ENCODE measurements around the gene NCOA1.

Gene NCOA1

DNA sequence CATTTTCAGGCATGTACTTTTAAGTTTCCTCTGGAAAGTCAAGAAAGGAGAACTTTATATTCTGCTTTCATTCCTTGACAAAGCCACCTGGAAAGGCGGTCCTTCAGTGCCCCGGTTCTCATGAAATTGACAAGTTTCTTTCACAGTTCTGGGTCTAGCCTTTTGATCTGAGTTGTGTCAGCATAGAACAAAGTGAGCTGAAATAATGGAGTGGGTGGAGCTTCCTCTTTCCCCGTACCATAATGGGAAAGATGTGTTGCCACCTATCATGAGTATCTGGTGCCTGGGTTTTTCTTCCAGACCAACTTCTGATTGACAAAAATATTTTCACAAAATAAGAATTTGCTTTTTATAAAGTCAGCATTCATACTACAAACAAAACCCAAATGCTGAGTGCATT, 252.9 kb downstream of the NCOA1 start:
- DNase-seq (ENCODE audit: low read depth), result no peak

DNA sequence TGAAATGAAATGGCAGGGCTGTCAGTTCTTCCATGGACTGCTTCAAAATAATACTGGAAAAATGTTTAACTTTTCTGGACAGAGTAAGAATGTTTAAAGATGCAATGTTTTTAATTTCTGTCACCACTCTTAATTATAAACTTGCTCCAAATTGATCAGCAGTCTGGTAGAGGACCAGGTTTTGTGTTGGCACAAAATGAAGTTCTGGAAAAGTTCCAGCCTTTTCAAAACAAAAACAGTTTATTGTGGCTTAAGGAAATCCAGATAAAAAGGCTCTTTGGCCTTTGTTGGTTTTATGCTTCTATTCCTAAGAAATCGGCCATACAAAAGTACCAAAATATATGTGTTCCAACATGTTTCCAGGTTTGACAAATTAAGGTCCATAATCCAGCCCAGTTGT, 253.3 kb downstream of the NCOA1 start:
- no peak for DNase-seq (ENCODE audit: low read depth)

DNA sequence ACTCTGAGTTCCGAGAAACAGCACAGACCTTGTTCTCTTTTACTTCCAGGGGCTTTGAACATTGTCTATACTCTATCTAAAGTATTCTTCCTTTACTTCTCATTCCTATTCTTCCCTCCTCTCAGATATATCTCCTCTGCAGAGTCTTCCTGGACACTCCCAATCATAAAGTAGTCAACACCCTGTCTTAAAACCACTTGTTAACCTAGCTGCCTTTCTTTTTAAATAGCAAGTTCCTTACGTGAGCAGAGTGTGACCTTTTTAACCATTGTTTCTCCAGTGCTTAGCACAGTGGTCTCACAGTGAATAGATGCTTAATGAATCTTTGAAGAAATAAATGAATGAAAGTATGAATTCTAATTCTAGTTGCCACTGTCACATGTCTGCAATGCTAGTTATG, 254.8 kb downstream of the NCOA1 start:
- no peak for DNase-seq (ENCODE audit: low read depth)

DNA sequence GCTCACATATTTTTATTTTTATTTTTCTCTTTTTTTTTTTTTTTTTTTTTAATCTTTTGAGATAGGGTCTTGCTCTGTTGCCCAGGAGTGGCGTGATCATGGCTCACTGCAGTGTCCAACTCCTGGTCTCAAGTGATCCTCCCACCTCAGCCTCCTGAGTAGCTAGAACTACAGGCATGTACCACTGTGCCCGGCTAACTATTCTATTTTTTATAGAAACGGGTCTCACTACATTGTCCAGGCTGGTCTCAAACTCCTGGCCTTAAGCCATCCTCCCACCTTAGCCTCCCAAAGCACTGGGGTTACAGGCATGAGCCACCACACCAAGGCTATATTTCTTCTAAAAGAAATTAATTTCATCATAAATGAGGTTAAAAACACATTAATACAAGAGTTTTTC, 256.2 kb downstream of the NCOA1 start:
- DNase-seq (ENCODE audit: low read depth), result no peak

DNA sequence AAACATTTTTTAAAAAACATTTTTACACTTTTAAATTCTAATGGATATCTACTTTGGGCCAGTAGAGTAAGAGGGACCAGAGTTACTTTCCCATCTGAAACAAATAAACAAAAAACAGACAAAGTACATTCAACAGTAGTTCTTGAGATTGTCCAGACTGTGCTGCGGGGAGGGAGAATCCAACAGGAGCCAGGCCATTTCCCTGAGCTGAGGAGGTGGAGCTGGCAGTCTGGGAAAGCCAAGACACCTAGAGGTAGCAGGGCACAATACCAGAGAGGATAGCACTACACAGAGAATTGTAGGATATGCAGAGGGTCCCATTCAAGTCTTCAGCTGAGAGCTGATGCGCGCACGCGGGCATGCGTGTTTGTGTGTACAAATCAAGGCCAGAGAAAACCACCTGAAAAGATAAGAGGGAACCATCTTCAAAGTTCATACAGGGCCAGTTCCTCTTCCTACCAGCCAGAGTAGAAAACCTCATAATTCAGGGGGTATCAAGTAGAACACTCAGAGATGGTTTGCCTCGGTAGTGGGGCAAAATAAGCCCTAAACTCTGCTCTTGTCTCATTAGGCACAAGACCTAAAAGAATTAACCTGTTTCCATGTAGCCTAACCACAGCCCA, 258.1 kb downstream of the NCOA1 start:
- no peak for DNase-seq (ENCODE audit: low read depth)

DNA sequence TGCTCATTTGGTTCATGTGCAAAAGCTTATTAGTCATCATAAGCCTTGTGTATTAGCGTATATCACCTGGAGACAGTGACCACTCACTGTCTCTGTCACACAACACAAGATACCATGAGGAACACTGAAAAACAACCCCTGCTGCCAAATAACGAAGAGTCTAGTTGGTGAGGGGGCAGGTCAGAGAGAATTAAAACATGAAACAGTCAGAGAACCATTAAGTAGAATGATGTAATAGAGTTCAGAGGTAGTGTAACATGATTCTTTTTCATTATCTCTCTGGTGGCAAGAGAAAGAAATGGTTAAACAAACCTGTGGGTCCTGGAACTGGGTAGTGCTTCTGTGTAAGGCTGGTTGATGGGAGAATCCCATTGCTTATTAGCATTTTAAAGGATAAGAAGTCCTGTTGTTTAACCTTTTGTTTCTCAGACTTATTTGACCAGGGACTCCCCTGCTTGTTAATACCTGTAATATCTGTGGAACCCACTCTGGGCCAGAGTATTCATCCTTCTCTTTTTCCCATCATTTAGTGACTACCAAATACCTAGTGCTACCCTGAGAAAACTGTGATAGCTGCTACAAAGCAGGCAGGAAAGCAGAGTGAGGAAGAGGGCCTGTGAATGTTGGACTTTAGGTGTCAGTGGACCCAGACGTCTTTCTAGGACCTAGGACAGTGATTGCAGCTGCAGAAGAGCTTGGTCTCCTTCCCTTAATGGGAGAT, 264.1 kb downstream of the NCOA1 start:
- DNase-seq (ENCODE audit: low read depth), result no peak

DNA sequence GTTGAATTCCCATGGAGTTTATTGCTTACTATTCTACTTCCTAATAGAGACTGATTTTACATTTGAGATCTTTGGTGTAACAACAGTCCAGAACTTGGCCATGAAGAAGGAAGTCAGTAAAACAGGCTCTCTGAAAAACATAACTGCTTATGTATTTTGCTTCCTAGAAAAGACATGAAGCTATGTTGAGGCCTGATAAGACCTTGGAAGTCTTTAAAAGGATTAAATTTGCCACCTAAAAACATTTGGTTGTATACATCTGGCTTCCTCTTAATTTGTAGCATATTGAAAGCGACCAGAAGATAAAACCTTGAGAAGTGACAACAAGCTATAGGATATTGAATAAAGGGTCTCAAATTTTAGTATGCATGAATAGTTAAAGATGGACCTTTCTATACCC, 265.7 kb downstream of the NCOA1 start:
- DNase-seq (ENCODE audit: low read depth), result no peak

DNA sequence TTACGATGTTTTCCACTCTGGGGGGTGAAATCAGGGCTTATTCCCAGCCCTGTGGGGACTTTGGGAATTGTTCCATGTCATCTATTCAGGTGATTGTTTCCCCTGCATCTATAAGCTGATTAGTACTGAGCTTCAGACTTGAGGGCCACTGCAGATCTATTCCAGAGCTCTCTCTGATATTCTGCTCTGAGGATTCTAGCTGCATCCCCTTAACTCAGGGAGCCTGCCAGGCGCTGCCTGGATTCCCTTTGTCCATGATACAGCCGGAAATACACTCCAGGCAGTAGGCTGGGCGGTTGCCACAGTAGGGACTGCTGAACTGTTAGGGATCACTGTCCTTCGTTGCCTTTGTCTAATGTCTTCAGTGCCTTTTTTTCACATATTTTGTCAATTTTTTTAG, 270.8 kb downstream of the NCOA1 start:
- no peak for DNase-seq (ENCODE audit: low read depth)

DNA sequence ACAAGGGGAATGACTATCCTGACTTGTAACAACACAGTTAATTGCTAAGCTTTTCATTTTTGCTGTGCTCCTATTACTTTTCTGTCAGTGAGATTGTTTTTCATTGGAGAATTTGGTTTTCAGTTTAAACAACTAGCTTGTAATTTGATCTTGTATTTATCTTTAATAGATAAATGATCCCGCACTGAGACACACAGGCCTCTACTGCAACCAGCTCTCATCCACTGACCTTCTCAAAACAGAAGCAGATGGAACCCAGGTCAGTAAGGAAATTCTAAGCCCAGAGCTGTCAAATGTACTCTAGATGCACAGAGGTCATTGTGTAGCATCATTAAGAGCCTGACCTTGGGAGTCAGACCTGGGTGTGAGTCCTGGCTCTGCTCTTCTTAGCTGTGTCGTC, 271.5 kb downstream of the NCOA1 start:
- no peak for DNase-seq (ENCODE audit: low read depth)

DNA sequence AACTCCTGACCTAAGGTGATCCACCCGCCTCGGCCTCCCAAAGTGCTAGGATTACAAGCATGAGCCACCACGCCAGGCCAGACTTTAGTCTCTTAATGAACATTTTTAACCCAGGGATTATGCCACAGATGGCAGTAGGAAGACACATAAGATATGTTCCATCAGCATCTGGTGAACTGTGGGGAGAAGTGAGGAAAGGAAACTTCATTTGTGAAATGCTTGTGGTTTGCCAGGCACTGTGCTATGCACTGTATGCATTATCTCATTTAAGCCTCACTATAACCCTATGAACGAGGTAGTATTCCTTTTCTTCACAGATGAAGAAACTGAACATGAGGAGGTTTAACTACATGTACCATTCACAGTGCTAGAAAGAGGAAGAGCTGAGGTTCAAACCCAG, 272.8 kb downstream of the NCOA1 start:
- DNase-seq (ENCODE audit: low read depth), result no peak

DNA sequence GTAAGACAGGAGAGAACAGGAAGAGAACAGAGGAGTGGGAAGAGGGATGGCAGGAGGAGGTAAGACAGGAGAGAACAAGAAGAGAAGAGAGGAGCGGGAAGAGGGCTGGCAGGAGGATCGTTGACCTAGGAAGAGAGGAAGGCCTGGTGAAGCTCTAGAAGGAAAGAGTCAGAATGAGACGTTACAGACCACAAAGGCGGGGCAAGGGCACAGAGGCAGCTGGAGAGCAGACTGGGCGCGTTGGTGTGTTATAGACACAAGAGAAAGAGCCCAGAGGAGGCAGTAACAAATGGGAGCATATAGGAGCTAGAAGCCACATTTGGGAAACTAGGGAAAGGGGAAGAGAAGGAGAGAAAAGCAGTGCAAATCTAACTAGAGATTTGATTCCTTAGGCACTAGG, 275.6 kb downstream of the NCOA1 start:
- DNase-seq (ENCODE audit: low read depth), result no peak

DNA sequence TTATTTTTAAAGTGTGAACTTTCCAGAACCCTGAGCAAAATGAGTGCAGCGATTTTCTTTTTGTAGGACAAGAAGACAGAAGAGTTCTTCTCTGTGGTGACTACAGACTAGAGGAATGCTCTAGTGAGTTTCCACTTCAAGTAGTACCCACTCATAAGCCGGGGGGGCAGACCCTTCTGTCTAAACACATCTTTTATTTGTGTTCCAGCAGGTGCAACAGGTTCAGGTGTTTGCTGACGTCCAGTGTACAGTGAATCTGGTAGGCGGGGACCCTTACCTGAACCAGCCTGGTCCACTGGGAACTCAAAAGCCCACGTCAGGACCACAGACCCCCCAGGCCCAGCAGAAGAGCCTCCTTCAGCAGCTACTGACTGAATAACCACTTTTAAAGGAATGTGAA, 277.0 kb downstream of the NCOA1 start:
- no peak for DNase-seq (ENCODE audit: low read depth)

DNA sequence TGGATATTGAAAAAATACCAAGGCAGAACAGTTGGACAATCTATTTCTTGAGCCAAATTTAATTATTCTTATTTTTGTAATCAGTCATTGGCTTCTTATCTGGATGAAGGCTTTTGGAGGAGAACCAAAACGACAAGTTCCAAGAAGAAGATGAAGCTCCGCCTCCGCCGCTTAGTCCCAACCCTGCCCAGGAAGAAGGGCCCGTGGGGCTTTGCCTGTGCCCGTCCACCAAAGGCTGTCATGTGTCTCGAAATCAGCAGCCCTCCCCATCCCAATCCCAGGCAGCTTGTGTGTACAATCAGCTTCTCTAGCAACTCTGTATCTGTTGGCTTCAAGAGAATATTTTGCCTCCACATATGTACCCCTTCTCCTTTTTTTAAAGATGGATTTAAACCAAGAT, 277.5 kb downstream of the NCOA1 start:
- no peak for DNase-seq (ENCODE audit: low read depth)

DNA sequence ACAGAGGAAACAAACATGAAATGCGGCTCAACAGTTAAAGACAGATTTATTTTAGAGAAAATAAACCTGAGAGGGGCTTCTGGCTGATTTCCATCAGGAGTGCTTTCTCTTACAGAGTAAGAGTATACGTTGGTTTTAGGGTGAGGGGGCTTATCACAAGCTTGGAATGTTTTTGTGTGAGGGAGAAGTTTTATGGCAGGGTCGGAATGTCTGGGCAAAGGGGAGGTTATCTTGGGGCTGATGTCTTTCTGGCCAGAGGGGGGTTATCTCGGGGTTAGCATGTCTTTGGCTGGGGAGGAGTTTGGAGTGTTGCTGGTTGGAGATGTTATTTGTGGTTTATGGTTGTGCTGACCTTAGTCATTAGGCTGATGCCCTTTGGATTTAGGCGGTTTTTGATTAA, 280.0 kb downstream of the NCOA1 start:
- no peak for DNase-seq (ENCODE audit: low read depth)

DNA sequence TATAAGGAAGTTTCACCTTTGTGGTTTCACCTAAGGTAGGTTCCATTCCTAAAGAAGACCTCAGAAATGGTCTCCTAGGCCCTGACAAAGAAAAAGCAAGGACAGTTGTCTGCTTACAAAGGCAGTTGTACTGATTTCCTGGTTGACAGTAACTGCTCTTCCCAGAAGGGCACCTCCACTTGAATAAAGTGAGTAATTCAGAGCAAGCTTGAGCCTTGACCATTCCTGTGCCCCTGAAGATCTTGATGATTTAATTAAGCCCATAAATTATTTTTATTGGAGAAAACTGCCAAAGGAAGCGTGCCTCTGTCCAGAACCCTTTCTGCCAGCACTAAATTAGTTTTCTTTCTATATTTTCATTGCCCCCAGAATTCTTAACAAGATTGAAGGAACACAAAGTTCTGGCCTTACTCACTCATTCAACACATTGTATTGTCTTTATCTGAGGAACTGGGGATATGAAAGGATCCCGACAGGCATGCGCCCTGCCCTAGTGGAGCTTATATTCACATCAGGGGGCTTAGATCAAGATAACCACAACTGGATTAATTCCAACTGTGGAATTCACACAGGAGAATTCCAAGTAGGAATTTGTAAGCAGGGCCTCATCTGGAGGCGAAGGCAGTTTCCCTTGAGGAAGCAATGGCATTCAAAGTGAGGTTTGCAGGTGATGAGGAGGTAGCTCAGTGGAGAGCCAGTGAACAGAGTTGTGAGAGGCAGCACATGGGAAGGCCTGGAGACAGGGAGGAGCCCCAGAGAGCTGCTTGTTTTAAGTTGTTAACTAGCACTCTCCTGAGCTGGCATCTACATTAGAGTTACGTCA, 280.9 kb downstream of the NCOA1 start:
- DNase-seq (ENCODE audit: low read depth), result no peak

DNA sequence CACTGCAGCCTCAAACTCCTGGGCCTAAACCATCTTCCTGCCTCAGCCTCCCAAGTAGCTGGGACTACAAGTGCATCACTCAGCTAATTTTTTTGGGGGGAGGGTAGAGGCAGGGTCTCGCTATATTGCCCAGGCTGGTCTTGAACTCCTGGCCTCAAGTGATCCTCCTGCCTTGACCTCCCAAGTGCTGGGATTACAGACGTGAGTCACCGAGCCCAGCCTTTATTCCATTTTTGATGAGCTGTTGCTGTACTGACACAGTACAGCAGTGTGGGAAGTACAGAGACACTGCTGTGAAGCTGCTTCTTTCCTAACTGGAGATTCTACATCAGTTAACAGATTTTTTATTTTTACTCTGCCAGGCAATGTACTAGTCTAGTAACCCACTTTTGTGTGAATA, 283.3 kb downstream of the NCOA1 start:
- DNase-seq (ENCODE audit: low read depth), result no peak

DNA sequence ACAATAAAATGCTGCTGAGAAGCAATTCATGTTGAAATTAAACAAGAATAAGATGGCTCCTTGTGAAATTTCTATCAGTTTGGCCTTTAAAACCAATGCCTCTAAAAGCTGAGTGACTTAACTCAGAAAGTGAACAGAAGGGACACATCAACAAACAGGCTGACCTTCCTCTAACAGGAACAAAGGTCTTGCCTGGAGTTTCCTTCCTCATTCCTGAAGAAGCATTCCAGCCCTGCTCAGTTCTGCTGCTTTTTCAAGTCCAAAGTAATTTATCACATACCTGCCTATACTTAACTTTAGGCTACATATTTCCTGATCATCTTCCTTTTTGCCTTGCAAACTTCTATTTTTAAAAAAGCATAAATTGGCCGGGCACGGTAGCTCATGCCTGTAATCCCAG, 288.1 kb downstream of the NCOA1 start:
- no peak for DNase-seq (ENCODE audit: low read depth)

DNA sequence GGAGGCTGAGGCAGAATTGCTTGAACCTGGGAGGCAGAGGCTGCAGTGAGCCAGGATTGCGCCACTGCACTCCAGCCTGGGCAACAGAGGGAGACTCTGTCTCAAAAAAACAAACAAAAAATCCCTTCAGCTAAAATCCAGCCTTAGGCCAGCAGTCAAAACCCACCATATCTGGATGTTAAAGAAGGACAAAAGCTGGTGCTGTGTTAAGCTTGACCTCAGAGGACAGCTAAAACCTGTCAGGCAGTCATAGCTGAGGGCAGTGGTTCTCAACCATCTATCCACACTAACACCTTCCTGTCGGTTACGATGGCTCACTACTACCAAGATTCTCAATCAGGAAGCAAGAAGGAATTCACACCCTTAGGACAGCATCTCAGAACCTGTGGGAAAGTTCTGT, 292.6 kb downstream of the NCOA1 start:
- DNase-seq (ENCODE audit: low read depth), result no peak

DNA sequence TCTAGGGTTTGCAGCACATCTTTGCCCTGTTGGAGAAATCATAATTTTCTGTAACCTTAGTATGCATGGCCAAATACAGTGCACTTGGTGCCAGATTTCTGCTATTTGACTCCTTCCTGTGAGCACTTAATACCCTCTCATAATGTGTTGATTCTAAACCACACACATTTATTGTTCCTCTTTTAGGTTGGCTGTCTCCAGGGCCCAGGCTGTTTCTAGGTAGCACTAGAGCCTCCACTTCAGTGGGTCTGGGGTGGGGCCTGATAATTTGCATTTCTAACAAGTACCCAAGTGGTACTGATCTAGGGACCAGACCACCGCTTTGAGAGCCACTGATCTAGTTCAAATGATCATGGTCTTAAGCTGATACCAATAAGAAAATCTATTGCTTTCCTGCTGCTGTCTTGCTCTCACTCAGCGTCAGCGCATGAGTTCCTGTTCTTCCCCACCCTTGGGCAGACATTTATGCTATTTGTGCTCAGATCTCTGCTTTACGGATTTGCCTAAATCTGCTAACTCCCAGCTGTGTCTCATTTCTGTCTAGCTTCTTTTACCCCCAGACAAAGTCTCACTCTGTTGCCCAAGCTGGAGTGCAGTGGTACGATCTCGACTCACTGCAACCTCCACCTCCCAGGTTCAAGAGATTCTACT, 294.7 kb downstream of the NCOA1 start:
- DNase-seq (ENCODE audit: low read depth), result no peak

DNA sequence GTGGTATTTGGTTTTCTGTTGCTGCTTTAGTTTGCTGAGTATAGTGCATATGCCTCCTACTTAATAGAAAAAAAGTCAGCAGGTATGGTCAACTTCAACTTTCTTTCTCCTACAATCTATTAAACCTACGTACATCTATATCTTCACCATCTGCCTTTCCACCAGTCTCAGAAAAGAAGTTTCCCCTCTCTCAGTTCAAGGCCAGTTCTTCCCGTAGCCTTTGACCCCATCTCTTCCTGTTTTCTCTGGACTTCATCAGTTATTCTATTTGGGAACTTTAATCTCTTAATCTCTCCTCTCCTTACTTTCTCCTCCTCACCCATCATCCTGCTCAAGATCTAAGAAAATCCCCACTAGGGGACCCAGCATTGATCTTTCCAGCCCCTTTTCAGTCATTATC, 296.5 kb downstream of the NCOA1 start:
- DNase-seq (ENCODE audit: low read depth), result no peak

DNA sequence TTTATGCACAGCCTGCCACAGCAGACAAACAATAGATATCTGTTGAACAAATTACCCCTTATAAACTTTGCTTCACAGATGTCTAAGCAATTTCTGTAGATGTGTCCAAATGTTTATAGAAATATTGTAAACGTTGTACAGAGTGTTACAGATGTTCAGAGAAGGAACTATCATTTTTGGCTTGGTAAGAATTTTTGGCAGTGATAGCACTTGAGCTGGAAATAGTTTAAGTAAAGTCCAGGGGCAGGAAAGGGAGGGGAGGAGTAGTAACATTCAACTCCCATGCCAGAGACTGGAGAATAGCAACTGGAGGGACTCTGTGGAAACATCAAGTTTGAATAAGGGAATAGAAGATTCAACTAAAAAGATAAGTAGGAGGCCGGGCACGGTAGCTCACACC, 297.8 kb downstream of the NCOA1 start:
- DNase-seq (ENCODE audit: low read depth), result no peak

DNA sequence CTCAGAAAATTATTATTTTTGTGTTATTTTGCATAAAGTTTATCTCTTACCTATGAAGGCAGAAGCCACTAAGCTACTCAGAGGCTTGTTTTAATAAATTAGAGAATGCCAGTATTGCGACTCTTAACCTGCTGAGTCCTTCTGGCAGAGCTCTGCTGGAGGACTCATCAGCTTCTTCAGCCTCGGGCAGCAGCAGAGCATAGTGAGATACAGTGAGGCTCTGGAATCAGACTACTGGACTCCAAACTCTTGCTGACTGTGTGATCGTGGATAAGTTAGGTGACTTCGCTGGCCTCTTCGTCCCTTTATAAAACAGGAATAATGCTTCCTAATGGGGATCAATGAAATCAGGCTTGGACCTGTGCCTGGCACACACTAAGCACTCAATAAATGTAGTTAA, 300.4 kb downstream of the NCOA1 start:
- no peak for DNase-seq (ENCODE audit: low read depth)

DNA sequence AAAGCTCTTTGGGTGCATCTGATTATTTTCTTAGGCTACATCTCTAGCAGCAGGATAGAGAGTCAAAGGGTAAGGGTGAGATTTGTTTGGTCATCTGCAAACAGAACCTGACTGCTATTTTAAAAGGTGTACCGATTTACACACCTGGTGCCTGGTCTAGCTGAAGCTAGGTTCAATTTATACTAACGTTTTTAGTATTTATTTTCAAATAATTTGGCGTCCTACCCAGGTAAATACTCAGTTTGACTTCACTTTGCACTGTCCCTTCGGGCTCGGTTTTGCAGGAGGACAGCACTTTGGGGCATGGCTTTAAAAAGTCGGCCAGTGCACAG, 301.5 kb downstream of the NCOA1 start:
- DNase-seq (ENCODE audit: low read depth), result no peak

Measured in activated T-cell treated with anti-CD3 and anti-CD28 coated beads for 1 hour (primary cell).